Skeletal muscle satellite cell (primary cell): ENCODE data around the gene TENM4.

Source experiments
- H3K27me3 ChIP-seq: 2 replicates; pipeline ENCODE4 v1.7.0; 2013; ENCODE audit warnings: low read length; ENCODE audit not compliant: control insufficient read depth, insufficient read depth
- H3K36me3 ChIP-seq: 2 replicates; pipeline ENCODE4 v1.7.0; 2013; ENCODE audit warnings: mild to moderate bottlenecking, control low read depth, low read length; ENCODE audit not compliant: insufficient read depth
- H3K4me1 ChIP-seq: 2 replicates; pipeline ENCODE4 v1.7.0; 2013; ENCODE audit warnings: low read length; ENCODE audit not compliant: control insufficient read depth, insufficient read depth
- H3K4me2 ChIP-seq: 2 replicates; pipeline ENCODE4 v1.7.0; 2013; ENCODE audit warnings: mild to moderate bottlenecking, low read length
- H3K4me3 ChIP-seq: 2 replicates; pipeline ENCODE4 v1.7.0; 2013; ENCODE audit warnings: low read length
- H3K9ac ChIP-seq: 2 replicates; pipeline ENCODE4 v1.7.0; 2013; ENCODE audit warnings: mild to moderate bottlenecking, low read depth, low read length, moderate library complexity
- H3K9me3 ChIP-seq: replicated peaks from 2 replicates; pipeline ENCODE4 v1.7.0; 2013; ENCODE audit warnings: mild to moderate bottlenecking, control low read depth, low read length

TENM4 gene

DNA sequence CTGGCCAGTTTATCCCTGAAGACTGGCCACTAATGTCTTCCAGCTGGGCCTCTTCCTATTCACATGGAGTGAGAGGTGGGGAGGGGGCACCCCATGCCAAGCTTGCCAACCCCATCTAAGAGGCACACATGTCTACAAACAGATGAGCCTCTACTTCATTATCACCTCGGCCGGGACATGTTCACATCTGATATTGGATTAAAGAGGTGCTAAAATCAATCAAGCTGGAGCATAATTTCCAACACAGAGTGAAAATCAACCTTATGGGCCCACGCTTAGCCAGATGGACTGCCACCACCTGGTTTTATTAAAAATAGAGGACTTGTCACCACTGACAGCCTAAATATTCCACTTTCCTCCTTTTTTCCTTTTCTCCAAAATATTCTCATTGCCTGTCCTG, 703.5 kb downstream of the TENM4 start:
- Histone ChIP-seq H3K4me2 (no peak overlapping the region), H3K27me3 (no peaks in the 10 kb centered on the region), H3K4me1 (peaks cover 4% of the 10 kb centered on the region), H3K36me3 (no peaks in the 10 kb centered on the region), H3K4me3 (no peak overlapping the region), H3K9me3 (no peaks in the 10 kb centered on the region), H3K9ac (no peak overlapping the region)

DNA sequence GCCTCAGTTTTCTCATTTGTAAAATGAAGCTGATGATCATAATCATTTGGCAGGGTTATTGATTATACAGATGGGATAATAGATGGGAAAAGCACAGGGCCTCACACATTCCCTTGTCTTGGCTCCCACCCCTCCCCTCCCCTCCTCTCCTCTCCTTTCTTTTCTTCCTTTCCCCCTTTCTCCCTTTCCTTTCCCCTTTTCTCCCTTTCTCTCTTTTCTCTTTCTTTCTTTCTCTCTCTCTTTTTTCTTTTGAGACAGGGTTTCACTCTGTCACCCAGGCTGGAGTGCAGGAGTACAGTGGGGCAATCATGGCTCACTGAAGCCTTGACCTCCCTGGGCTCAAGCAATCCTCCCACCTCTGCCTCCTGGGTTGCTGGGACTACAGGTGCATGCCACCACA, 705.1 kb downstream of the TENM4 start:
- H3K4me1 ChIP-seq: no peaks in the 10 kb centered on the region
- H3K4me3 ChIP-seq: no peak overlapping the region
- no peaks in the 10 kb centered on the region for H3K27me3 ChIP-seq
- no peak overlapping the region for H3K9ac ChIP-seq
- H3K36me3 ChIP-seq: no peaks in the 10 kb centered on the region
- no peak overlapping the region for H3K4me2 ChIP-seq
- H3K9me3 ChIP-seq: no peaks in the 10 kb centered on the region

DNA sequence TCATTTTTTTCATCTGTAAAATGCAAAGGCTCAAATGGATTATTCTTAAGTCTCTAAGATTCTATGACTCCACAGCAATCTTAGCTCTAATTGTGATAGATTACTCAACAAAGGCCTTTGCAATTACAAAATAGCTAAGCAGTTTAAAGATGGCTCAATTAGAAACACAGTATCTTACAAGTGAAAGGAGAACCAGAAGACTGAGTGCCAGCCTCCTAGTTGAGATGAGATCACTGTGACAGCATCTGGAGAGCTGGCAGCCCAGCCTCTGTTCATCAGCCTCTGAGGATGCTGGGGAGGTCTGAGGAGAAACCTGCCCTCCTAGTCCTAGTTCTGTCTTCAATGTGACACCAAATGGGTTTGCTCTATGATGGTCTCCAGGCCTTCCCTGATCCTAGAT, 707.8 kb downstream of the TENM4 start:
- no peak overlapping the region for H3K4me2 ChIP-seq

DNA sequence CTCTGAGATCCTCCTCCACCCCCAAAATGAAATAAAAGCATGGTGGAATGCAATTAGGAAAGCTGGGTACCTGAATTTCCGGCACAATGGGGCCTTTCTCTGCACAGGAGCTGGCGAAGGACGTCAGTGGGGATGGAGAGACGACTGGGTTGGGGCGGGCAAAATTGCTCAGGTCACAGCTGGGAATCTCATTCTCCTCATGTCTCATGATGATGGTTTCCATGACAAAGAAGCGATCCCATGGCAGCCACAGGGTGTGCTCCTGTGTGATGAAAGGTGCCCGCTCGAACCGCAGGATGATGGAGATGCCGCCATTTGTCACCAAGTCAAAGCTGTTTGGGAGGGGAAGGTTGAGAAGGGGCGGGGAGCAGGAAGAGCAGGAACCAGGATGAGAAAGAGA, 708.6 kb downstream of the TENM4 start:
- no peaks in the 10 kb centered on the region for H3K27me3 ChIP-seq
- H3K9ac ChIP-seq: no peak overlapping the region
- no peaks in the 10 kb centered on the region for H3K36me3 ChIP-seq
- H3K9me3 ChIP-seq: no peaks in the 10 kb centered on the region
- H3K4me1 ChIP-seq: no peaks in the 10 kb centered on the region
- H3K4me3 ChIP-seq: no peak overlapping the region
- H3K4me2 ChIP-seq: no peak overlapping the region

More for the DNA sequence above, 707.8 kb downstream of the TENM4 start:
- H3K27me3 ChIP-seq: no peaks in the 10 kb centered on the region
- no peaks in the 10 kb centered on the region for H3K9me3 ChIP-seq
- H3K4me1 ChIP-seq: no peaks in the 10 kb centered on the region
- no peaks in the 10 kb centered on the region for H3K36me3 ChIP-seq
- H3K4me3 ChIP-seq: no peak overlapping the region
- H3K9ac ChIP-seq: no peak overlapping the region

GRCh38 chr11:78731027-78731426, 709.8 kb downstream of the TENM4 start:
- Histone ChIP-seq H3K27me3 (no peaks in the 10 kb centered on the region), H3K9ac (no peak overlapping the region), H3K4me2 (no peak overlapping the region), H3K4me3 (no peak overlapping the region), H3K9me3 (no peaks in the 10 kb centered on the region), H3K4me1 (no peaks in the 10 kb centered on the region), H3K36me3 (no peaks in the 10 kb centered on the region)

GRCh38 chr11:78730267-78730824, 710.5 kb downstream of the TENM4 start:
- H3K4me1 ChIP-seq: no peaks in the 10 kb centered on the region
- no peaks in the 10 kb centered on the region for H3K36me3 ChIP-seq
- no peaks in the 10 kb centered on the region for H3K9me3 ChIP-seq
- H3K4me3 ChIP-seq: no peak overlapping the region
- no peak overlapping the region for H3K9ac ChIP-seq
- H3K4me2 ChIP-seq: no peak overlapping the region
- H3K27me3 ChIP-seq: no peaks in the 10 kb centered on the region

DNA sequence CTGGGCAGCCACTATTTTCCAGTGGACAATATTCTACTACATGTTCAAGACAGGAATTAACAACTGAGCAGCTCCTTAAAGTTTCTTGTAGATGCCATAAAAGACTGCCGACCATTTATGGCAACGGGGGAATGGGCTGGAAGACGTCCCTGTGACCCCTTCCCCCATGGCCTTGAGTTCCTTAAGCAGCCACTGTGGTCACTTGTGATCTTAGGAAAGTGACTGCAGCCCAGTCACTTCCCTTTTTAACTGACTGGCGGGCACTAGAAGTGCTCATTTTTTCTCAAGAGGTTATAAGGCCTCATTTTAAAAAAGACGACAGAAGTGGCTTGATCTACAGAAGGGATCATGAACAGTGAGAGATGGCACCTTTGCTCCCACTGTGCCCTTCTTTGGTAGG, 713.0 kb downstream of the TENM4 start:
- Histone ChIP-seq H3K4me1 (no peaks in the 10 kb centered on the region), H3K36me3 (no peaks in the 10 kb centered on the region), H3K9ac (no peak overlapping the region), H3K9me3 (no peaks in the 10 kb centered on the region), H3K27me3 (no peaks in the 10 kb centered on the region), H3K4me3 (no peak overlapping the region), H3K4me2 (no peak overlapping the region)

- Histone ChIP-seq H3K27me3 (no peaks in the 10 kb centered on the region), H3K4me2 (no peak overlapping the region), H3K9ac (no peak overlapping the region), H3K36me3 (no peaks in the 10 kb centered on the region), H3K9me3 (no peaks in the 10 kb centered on the region), H3K4me3 (no peak overlapping the region), H3K4me1 (no peaks in the 10 kb centered on the region)
Observed at GRCh38 chr11:78725200-78725599, 715.6 kb downstream of the TENM4 start.

DNA sequence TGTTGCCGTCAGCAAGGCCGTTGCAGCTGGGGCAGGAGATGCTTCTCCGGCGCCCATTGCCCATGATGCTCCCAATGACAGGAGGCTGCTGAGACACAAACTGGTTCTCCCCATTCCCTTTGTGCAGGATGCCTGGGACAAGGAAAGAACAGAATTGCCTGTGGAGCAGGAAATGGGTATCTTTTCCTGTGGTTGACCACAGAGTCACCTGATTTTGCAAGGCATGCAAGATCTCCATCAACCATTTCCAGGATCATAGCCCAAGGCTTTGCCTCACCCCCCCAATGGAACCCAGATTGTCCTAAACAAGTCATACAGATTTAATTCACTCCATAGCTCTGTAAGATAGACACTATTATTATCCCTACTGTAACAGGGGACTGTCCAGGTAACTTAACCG, 718.0 kb downstream of the TENM4 start:
- H3K9me3 ChIP-seq: no peaks in the 10 kb centered on the region
- no peaks in the 10 kb centered on the region for H3K4me1 ChIP-seq
- H3K9ac ChIP-seq: no peak overlapping the region
- no peak overlapping the region for H3K4me2 ChIP-seq
- H3K4me3 ChIP-seq: no peak overlapping the region
- no peaks in the 10 kb centered on the region for H3K36me3 ChIP-seq
- no peaks in the 10 kb centered on the region for H3K27me3 ChIP-seq

- Histone ChIP-seq H3K4me2 (no peak overlapping the region), H3K4me3 (no peak overlapping the region), H3K27me3 (no peaks in the 10 kb centered on the region), H3K36me3 (no peaks in the 10 kb centered on the region), H3K9me3 (no peaks in the 10 kb centered on the region), H3K4me1 (peaks cover 7% of the 10 kb centered on the region), H3K9ac (no peak overlapping the region)
Observed at GRCh38 chr11:78720281-78720989, 720.4 kb downstream of the TENM4 start.

DNA sequence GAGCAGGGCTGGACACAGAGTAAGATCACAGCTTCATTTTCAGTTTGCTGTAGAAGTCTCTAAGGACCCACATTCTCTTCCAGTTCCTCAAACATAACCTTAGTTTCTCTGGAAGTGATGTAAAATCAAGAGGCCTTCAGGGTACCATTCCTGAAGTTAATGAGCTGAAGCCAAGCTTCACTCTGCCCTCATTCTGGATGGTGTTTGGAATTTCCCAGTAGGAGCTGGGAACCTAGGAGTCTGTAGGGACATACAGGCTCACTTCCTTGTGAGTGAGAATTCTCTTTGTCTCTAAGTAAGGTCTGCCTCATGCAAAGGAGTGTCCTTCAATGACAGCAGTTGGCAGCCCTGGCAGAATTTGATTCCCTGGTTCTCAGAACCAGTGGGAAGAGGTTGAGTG, 723.8 kb downstream of the TENM4 start:
- H3K9me3 ChIP-seq: no peaks in the 10 kb centered on the region
- no peaks in the 10 kb centered on the region for H3K27me3 ChIP-seq
- no peak overlapping the region for H3K9ac ChIP-seq
- no peaks in the 10 kb centered on the region for H3K36me3 ChIP-seq
- H3K4me3 ChIP-seq: no peak overlapping the region
- H3K4me2 ChIP-seq: no peak overlapping the region
- H3K4me1 ChIP-seq: peaks cover 9% of the 10 kb centered on the region

DNA sequence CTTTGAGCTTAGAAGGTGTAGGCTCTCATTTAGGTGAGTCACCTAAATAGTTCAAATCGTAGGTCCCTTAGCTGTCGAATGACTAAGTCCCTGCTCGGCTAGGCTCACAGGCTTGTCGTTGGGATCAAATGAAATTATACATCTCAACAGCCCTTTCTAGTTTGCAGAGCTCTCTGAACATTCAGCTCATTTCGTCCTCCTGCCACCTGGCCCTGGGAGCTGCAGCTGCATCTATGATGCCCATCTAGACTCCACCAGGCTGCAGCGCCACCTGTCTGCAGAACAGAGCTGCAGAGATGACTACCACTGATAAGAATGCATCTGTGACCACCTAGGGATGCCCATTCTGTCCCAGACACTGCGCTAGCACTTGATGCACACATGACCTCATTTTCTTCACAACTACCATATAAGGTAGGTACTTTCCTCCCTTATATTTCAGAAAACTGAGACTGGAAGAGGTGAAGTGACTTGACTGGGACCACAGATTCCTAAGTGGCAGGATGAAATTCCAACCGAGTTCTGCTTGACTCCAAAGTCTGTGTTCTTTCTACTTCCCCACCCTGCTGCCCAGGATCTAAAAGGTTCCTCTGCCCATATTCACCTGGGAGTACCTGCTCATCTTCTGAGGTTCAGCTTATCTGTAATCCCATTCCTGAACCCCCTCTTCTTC, 725.1 kb downstream of the TENM4 start:
- no peaks in the 10 kb centered on the region for H3K36me3 ChIP-seq
- no peaks in the 10 kb centered on the region for H3K27me3 ChIP-seq
- H3K9me3 ChIP-seq: no peaks in the 10 kb centered on the region
- H3K4me2 ChIP-seq: no peak overlapping the region
- no peak overlapping the region for H3K4me3 ChIP-seq
- no peak overlapping the region for H3K9ac ChIP-seq
- peaks cover 9% of the 10 kb centered on the region for H3K4me1 ChIP-seq
